HG02852 (cell line): ENCODE results near the gene SPATA6L.

ENCODE experiments used
- ATAC-seq: cut with Tn5 transposase; IDR thresholded peaks from one replicate; pipeline ENCODE4 v1.9.1; 2021; ENCODE audit warnings: mild to moderate bottlenecking, moderate library complexity; ENCODE audit not compliant: unreplicated experiment

Gene SPATA6L

DNA sequence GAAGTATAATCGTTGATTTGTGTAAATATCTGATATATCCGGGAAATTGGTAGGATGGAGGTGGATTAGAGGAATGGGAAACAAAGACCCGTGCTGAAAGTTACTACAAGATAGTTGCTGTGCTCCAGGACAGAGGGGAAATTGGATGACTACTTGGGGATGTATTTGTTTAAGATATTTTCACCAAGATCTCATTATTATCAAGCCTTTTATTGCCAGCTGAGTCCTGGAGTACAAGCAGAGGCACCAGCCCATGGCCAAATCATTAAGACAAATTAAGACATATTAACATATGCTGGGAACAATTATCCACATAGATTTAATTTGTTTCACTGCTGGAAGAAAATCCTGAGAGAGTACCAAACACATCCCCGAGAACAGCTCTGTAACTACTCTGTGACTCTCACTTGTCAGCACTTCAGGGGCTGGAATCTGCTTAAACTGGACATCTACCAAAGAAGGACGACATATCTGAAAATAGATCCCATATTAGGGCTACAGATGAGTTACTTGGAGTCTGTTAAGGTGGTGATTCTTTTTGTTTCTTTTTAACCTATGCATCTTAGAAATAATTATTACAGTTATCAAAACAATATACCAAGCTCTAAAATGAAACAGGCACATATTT, 107.8 kb downstream of the SPATA6L start:
- no peak for ATAC-seq

DNA sequence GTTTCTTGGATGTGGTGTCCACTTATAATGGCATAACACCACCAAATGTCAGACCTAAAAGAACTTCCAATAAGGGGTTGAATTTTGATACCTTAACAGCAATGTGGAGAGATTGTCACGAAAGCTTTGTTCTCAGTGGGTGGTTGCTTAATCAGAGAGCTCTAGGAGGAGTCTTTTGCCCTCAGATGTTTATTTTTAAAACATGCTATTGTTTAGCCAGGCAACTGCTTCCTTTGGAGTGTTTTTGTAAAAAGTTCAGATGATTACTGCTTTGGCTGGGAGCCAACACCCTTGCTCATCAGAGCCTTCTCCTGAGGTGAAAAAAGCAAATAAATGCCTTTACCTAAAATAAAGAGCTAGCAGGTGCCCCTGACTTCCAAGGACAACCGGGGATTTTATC, 111.0 kb downstream of the SPATA6L start:
- no peak for ATAC-seq

DNA sequence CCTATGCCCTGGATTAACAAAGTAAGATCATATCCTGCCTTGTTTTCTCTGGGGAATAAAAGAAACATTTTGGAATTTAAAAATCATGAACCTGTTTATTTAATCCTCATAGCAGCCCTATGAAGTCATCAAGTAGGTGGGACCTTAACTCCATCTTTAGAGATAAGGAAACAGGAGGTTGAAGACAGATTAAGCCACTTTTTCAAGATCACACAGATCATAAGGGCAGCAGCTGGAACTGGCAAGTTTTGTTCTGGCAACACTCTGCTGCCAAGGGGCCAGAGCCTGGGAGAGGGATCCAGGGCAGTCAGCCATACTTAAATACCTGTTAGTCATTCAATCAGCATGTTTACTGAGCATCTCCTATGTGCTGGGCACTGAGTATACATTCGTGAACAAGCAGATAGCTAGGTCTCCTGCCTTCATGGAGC, 112.3 kb downstream of the SPATA6L start:
- no peak for ATAC-seq

DNA sequence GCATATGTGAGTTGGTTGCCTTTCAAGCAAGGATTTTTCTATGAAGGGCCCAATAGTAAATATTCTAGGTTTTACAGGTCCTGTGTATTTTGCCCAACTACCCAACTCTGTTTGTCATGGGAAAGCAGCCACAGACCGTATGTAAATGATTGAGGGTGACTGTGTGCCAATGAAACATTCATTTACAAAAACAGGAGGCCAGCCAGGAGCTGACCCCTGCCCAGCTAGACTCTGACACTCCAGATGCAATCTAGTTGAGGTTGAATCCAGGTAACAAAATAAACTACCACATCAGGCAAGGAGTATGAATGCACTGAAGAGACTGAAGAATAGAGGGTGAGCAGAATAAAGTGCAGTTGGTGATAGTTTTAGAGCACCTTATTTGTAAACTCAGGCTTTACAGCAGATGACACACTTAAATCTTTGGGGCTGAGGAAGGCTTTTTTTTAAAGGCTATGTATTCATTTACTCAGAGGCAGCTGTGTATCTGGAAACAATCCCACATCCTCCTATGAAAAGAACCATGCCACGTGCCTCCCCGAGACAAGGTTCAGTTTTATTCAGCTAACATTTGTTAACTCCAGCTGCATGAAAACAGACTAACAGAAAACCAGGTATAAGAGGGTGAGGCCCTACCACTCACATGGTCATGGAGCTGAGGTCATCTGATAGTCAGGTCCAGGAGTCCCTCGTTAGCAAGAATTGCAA, 115.3 kb downstream of the SPATA6L start:
- no peak for ATAC-seq

DNA sequence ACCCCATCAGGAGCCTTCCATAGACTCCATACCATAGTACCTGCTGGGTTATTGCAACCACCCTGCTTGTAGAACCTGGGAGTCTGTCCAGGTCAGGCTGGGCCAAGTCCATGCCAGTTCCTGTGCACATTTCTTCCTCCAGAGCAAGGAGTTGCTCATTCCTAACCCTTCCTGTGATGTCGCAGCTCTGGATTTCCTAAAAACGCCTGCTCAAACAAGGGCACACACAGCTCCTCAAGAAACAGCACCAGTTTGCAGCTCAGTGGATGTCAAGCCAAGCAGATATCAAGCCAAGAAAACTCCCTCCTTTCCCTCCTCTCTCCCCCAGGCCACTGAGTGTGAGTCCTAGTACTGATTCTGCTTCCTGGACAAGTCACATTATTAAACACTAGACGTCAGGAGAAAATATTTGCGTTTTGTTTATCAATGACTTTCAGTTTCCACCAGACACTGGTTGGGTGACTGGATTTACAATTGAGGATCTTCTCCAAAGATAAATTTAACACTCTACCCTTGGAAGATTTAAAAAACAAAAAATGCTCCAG, 116.5 kb downstream of the SPATA6L start:
- no peak for ATAC-seq

DNA sequence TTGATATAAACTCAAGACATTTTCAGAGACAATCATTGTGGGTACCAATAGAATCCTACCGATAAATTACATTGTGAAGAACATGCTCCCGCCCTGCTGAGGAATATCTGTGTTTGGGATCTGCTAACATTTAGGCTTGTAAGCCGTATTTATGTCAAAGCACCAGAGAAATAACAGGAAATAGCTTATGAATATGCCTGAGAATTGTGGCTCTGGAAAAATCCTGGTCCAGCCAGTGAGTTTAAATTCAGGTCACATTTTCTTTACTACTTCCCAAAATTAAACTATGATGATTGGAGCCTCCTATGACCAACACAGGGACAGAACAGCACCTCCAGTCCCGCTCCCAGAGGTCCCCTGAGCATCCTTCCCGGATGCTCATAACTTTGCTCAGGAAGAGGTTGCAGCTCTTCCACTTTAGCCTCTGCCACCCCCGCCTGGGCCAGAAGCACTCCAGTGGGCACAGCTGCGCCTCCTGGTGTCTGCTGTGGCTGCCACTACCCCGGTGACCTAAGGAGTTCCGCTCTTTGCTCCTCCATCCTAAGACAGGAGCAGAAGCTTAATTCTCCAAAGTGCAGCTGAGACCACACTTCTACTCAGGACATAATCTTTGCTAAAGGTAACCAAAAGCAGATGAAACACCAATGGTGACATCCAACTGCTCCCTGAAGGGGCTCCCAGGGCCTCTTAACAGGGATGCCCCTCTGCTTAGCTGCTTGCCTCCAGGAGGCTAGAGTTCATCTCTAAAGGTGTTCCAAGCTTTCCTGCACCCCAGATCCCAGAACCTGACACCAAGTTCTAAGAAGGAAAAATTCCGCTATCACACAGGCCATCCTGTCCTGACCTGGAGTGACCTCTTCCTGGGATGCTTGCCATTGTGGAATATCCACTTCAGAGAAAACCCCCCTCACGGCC, 117.2 kb downstream of the SPATA6L start:
- ATAC-seq: no peak
